PC-9 (cell line): ENCODE data around the gene E2F2. TPM values are rescaled to one million over a fixed set of nuclear protein-coding genes. Genes with fewer than 3 reads are reported as not detected.

Experiments
- BruUV-seq: library from RNA; stranded (reverse); fragments of 400-500 nt; replicated peaks from 2 replicates; lab custom pipeline; 2021; lab: Mats Ljungman, UMichigan
- CTCF ChIA-PET: fragments of 300-600 bp; sonication (Branson Sonifier 250); formaldehyde crosslinking; loops from one replicate; lab custom pipeline; 2022; ENCODE audit warnings: antibody characterized with exemption; lab: Charles Lee
- POLR2A ChIA-PET: fragments of 300-600 bp; sonication (Branson Sonifier 250); formaldehyde crosslinking; loops from one replicate; lab custom pipeline; 2022; ENCODE audit warnings: antibody characterized with exemption; ENCODE audit not compliant: unreplicated experiment; lab: Charles Lee
- DNase-seq, 2 experiments: peaks; one replicate each; pipeline versions ENCODE4 v3.0.0 to v3.0.0-alpha.2; 2015 to 2022; ENCODE audit warnings: mixed read lengths in 1 of 2
- H2AFZ ChIP-seq: fragments of 200-600 bp; sonication (generic); 2 replicates; pipeline ENCODE4 v1.8.1; 2017; ENCODE audit warnings: antibody characterized with exemption
- H3F3A ChIP-seq: fragments of 200-600 bp; sonication (generic); 2 replicates; pipeline ENCODE4 v1.8.1; 2017; ENCODE audit warnings: antibody characterized with exemption, mild to moderate bottlenecking, low read depth; ENCODE audit not compliant: insufficient read depth
- H3K27ac ChIP-seq: fragments of 200-600 bp; sonication (generic); 2 replicates; pipeline ENCODE4 v1.6.1; 2016; ENCODE audit warnings: mixed run types
- H3K27me3 ChIP-seq: fragments of 200-600 bp; sonication (generic); 2 replicates; pipeline ENCODE4 v1.6.1; 2016; ENCODE audit warnings: low read depth, mixed run types; ENCODE audit not compliant: insufficient read depth
- H3K36me3 ChIP-seq: fragments of 200-600 bp; sonication (generic); 2 replicates; pipeline ENCODE4 v1.6.1; 2016; ENCODE audit warnings: low read depth, mixed run types
- H3K4me1 ChIP-seq: fragments of 200-600 bp; sonication (generic); replicated peaks from 2 replicates; pipeline ENCODE4 v1.6.1; 2016; ENCODE audit warnings: mixed run types; ENCODE audit not compliant: insufficient read depth
- H3K4me2 ChIP-seq: fragments of 200-600 bp; sonication (generic); 2 replicates; pipeline ENCODE4 v1.6.1; 2017; ENCODE audit warnings: mixed run types
- H3K4me3 ChIP-seq: fragments of 200-600 bp; sonication (generic); 2 replicates; pipeline ENCODE4 v1.6.1; 2016; ENCODE audit warnings: mixed run types
- H3K79me2 ChIP-seq: fragments of 200-600 bp; sonication (generic); 2 replicates; pipeline ENCODE4 v1.6.1; 2017; ENCODE audit warnings: low read depth, mixed run types
- H3K9me2 ChIP-seq: fragments of 200-600 bp; sonication (generic); 2 replicates; pipeline ENCODE4 v1.8.1; 2017; ENCODE audit warnings: mild to moderate bottlenecking; ENCODE audit not compliant: insufficient read depth
- H3K9me3 ChIP-seq: fragments of 200-600 bp; sonication (generic); 2 replicates; pipeline ENCODE4 v1.8.1; 2016; ENCODE audit warnings: low read depth; ENCODE audit not compliant: insufficient read depth
- H4K20me1 ChIP-seq: fragments of 200-600 bp; sonication (generic); 2 replicates; pipeline ENCODE4 v1.8.1; 2017; ENCODE audit not compliant: insufficient read depth
- CTCF ChIP-seq: fragments of 200-600 bp; sonication (generic); conservative IDR thresholded peaks from 2 replicates; pipeline ENCODE4 v1.6.1; 2017; ENCODE audit warnings: mixed run types, antibody characterized with exemption, mild to moderate bottlenecking, moderate library complexity
- EZH2 ChIP-seq: fragments of 200-600 bp; sonication (generic); IDR thresholded peaks from 2 replicates; pipeline ENCODE4 v1.8.0; 2017; ENCODE audit warnings: antibody characterized with exemption, low read depth
- intact Hi-C: fragments of 100-400 bp; cut with micrococcal nuclease; formaldehyde crosslinking; loops from one replicate; pipeline ENCODE4 v1.10.0; 2022; ENCODE audit not compliant: unreplicated experiment
- total RNA-seq: library from RNA; stranded (reverse); gene quantifications from 2 replicates; pipeline ENCODE4 v1.2.3, GENCODE V29; 2021

The E2F2 gene
- total RNA-seq, 1 experiment from 2014 or later: 7.6 TPM

- intact Hi-C loops: no loop called here
- Histone ChIP-seq H2AFZ (no peak overlapping the region), H3K4me1 (peaks cover 4% of the 10 kb centered on the region; the same call in 1 of the 2 replicates), H3K9me2 (no peaks in the 10 kb centered on the region), H3K4me2 (no peak overlapping the region), H3K9me3 (no peaks in the 10 kb centered on the region), H4K20me1 (no peaks in the 10 kb centered on the region), H3K27ac (no peak overlapping the region), H3F3A (no peaks in the 10 kb centered on the region), H3K36me3 (no peaks in the 10 kb centered on the region), H3K79me2 (no peaks in the 10 kb centered on the region), H3K27me3 (no peaks in the 10 kb centered on the region), H3K4me3 (no peak overlapping the region)
- CTCF ChIA-PET: interaction anchor here (0.6 to 1.2 kb wide), 2 partner anchors 90 to 267 kb away, joined by 3 to 4 read pairs; no protein-coding TSS in a partner anchor
- no peak for DNase-seq
- POLR2A ChIA-PET: no interaction called here
- BruUV-seq: no TSS peak
- no peak for TF ChIP-seq EZH2
- TF ChIP-seq CTCF: no peak
Observed at GRCh38 chr1:23546897-23547584, 16.0 kb upstream of the E2F2 start.

DNA sequence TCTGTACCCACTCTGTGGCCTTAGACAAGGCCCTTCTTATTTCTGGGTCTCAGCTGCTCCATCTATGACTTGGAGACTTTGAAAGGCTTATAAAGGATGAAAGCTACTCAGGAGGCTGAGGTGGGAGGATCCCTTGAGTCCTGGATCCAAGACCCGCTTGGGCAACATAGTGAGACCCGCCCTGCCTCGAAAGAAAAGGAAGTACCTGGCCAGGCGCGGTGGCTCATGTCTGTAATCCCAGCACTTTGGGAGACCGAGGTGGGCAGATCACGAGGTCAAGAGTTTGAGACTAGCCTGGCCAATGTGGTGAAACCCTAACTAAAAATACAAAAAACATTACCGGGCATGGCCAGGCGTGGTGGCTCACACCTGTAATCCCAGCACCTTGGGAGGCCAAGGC lies 14.8 kb upstream of the E2F2 start:
- intact Hi-C loops: no loop called here
- BruUV-seq: no TSS peak
- no peaks in the 10 kb centered on the region for H3K27me3 ChIP-seq
- H3K4me1 ChIP-seq: peaks cover 4% of the 10 kb centered on the region; the same call in 1 of the 2 replicates
- H3K79me2 ChIP-seq: no peaks in the 10 kb centered on the region
- no peak for TF ChIP-seq CTCF
- TF ChIP-seq EZH2: no peak
- ChIA-PET POLR2A (no interaction called here), CTCF (interaction anchor here (0.5 to 2.6 kb wide), 4 partner anchors 92 to 564 kb away, joined by 3 to 39 read pairs (median 4); no protein-coding TSS in a partner anchor)
- H3K27ac ChIP-seq: no peak overlapping the region
- no peaks in the 10 kb centered on the region for H4K20me1 ChIP-seq
- no peaks in the 10 kb centered on the region for H3K36me3 ChIP-seq
- no peaks in the 10 kb centered on the region for H3K9me2 ChIP-seq
- no peak overlapping the region for H3K4me3 ChIP-seq
- H3K4me2 ChIP-seq: no peak overlapping the region
- no peak for DNase-seq
- H3K9me3 ChIP-seq: no peaks in the 10 kb centered on the region
- no peaks in the 10 kb centered on the region for H3F3A ChIP-seq
- H2AFZ ChIP-seq: no peak overlapping the region

DNA sequence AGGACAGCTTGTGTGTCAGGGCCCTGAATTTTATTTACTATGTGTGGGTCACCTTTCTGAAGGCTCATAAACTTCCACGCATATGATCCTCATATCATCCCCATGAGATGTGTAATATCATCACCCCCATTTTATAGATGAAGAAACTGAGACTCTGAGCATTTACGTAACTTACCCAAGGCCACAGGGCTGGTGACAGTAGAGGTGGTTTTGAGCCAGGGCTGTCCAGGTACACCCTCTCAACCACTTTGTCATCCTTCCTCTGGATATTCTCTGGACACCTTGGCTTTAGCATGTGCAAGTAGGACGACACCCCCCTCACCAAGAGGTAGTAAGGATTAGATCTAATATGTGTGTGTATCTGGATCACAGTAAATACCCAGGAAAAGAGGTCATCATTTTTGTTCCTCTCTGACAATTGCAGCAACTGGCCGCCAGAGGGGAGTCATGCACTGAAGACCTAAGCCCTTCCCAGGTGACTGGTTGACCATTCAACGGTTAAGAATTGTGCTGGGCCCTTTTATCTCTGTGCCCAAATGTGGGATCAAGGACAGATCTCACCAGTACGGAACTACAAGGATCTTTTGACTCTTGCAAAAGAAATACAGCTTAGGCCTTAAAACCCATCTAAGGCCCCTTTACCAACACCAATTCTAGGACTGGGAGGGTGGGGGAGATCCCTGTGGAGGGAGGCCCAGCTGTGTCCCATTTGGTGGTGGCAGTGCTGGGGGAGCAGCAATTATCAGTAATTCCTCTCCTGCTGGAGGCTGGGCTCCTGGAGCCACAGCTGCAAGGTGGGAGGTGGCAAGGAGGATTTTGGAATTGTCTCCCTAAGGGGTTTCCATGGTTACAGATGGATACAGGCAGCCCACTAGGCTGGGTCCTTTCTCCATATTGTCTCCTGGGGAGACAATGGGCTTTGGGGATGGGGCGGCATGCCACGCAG lies 13.7 kb upstream of the E2F2 start:
- peak; percentile 53 to 73 for DNase-seq
- H3K4me1 ChIP-seq: peaks cover 4% of the 10 kb centered on the region; the same call in 1 of the 2 replicates
- no peaks in the 10 kb centered on the region for H3K36me3 ChIP-seq
- H3K4me3 ChIP-seq: no peak overlapping the region
- peak; percentile 86 for TF ChIP-seq CTCF
- TF ChIP-seq EZH2: no peak
- H4K20me1 ChIP-seq: no peaks in the 10 kb centered on the region
- no peaks in the 10 kb centered on the region for H3F3A ChIP-seq
- BruUV-seq: no TSS peak
- intact Hi-C loops: loop anchor here (1.0 to 5.0 kb wide), 6 partner anchors 93 to 848 kb away; no protein-coding TSS in a partner anchor
- H2AFZ ChIP-seq: no peak overlapping the region
- H3K27ac ChIP-seq: no peak overlapping the region
- H3K79me2 ChIP-seq: no peaks in the 10 kb centered on the region
- no peak overlapping the region for H3K4me2 ChIP-seq
- no peaks in the 10 kb centered on the region for H3K9me2 ChIP-seq
- ChIA-PET POLR2A (no interaction called here), CTCF (interaction anchor here (0.5 to 2.6 kb wide), 5 partner anchors 88 to 372 kb away, joined by 3 to 39 read pairs (median 5); no protein-coding TSS in a partner anchor)
- H3K9me3 ChIP-seq: no peaks in the 10 kb centered on the region
- no peaks in the 10 kb centered on the region for H3K27me3 ChIP-seq
